Transverse colon (tissue), 3 donors: Measurements from ENCODE around the gene RTP5.

Experiments used
- POLR2A ChIP-seq: fragments of 450-650 bp; IDR thresholded peaks from one replicate; pipeline ENCODE4 v1.6.1; 2016; ENCODE audit warnings: antibody characterized with exemption, mild to moderate bottlenecking, moderate library complexity
- TF ChIP-seq, protein P1 (sequence below), 5 experiments: fragments of 200-600 bp in 3 of 5; fragments of 450-650 bp in 2 of 5; sonication (generic) in 3 of 5; IDR thresholded peaks; 1 replicate in 2 of 5; 2 replicates in 3 of 5; pipeline ENCODE4 v1.5.1; 2016 to 2017; ENCODE audit warnings: antibody characterized with exemption in 5 of 5, inconsistent platforms in 3 of 5, mild to moderate bottlenecking in 2 of 5, moderate library complexity in 1 of 5

DNA sequence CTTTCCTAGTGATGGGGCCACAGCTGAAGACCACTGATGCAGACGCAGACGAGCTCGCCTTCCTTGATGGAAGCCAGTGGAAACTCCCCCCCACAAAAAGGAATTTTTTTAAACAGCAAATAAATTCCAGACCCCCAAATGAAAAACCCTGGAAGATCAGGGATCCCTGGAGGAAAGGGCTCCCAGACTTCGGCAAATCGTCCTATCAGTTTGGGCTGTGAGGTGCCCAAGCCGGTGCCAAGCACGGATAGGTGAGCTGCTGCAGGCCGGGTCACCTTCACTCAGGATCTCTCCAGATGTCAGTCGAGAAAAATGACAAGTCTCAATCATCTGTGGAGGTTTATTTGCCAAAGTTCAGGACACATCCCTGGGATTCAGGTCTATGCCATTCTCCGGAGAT, 42.0 kb downstream of the RTP5 start:
- TF ChIP-seq, protein P1, sequence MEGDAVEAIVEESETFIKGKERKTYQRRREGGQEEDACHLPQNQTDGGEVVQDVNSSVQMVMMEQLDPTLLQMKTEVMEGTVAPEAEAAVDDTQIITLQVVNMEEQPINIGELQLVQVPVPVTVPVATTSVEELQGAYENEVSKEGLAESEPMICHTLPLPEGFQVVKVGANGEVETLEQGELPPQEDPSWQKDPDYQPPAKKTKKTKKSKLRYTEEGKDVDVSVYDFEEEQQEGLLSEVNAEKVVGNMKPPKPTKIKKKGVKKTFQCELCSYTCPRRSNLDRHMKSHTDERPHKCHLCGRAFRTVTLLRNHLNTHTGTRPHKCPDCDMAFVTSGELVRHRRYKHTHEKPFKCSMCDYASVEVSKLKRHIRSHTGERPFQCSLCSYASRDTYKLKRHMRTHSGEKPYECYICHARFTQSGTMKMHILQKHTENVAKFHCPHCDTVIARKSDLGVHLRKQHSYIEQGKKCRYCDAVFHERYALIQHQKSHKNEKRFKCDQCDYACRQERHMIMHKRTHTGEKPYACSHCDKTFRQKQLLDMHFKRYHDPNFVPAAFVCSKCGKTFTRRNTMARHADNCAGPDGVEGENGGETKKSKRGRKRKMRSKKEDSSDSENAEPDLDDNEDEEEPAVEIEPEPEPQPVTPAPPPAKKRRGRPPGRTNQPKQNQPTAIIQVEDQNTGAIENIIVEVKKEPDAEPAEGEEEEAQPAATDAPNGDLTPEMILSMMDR (IDR thresholded peaks at IDR 0.05), result no peak
- TF ChIP-seq POLR2A, result no peak
